IMR-90 (cell line): ENCODE data around the gene OR5H6. TPM values are rescaled to one million over a fixed set of nuclear protein-coding genes. Genes with fewer than 3 reads are reported as not detected.

ENCODE experiments used
- ATAC-seq: fragments of 200-7000 bp; cut with Tn5 transposase; 2 replicates; pipeline ENCODE4 v1.9.1; 2020; ENCODE audit warnings: low read depth, mild to moderate bottlenecking, moderate library complexity
- BruUV-seq: library from RNA; stranded (reverse); fragments of 400-500 nt; replicated peaks from 2 replicates; lab custom pipeline; 2021; lab: Mats Ljungman, UMichigan
- CTCF ChIA-PET: fragments of 300-600 bp; formaldehyde crosslinking; extraction: SDS; loops from one replicate; lab custom pipeline; 2021; ENCODE audit warnings: antibody characterized with exemption; lab: Yijun Ruan, JAX
- POLR2A ChIA-PET: fragments of 300-600 bp; sonication (Branson Sonifier 250); formaldehyde crosslinking; loops from one replicate; lab custom pipeline; 2022; ENCODE audit warnings: antibody characterized with exemption; ENCODE audit not compliant: unreplicated experiment; lab: Charles Lee
- DNase-seq: peaks from one replicate; pipeline ENCODE4 v3.0.0; 2013
- H2AFZ ChIP-seq: replicated peaks from 2 replicates; pipeline ENCODE3; 2013; ENCODE audit warnings: low read length, mild to moderate bottlenecking; ENCODE audit not compliant: poor library complexity
- H2AK5ac ChIP-seq: 2 replicates; pipeline ENCODE4 v1.6.1; 2013; ENCODE audit warnings: low read depth, low read length, inconsistent platforms
- H2AK9ac ChIP-seq: replicated peaks from 2 replicates; pipeline ENCODE3; 2013; ENCODE audit warnings: mild to moderate bottlenecking, low read depth, low read length, moderate library complexity; ENCODE audit not compliant: poor library complexity
- H2BK120ac ChIP-seq: 2 replicates; pipeline ENCODE4 v1.6.1; 2013; ENCODE audit warnings: low read depth, low read length, inconsistent platforms
- H2BK15ac ChIP-seq: 3 replicates; pipeline ENCODE4 v1.6.1; 2013; ENCODE audit warnings: low read depth, low read length, inconsistent platforms
- H2BK20ac ChIP-seq: 2 replicates; pipeline ENCODE4 v1.6.1; 2013; ENCODE audit warnings: low read depth, mild to moderate bottlenecking, inconsistent platforms, low read length, moderate library complexity
- H2BK5ac ChIP-seq: 2 replicates; pipeline ENCODE4 v1.6.1; 2013; ENCODE audit warnings: mild to moderate bottlenecking, low read depth, low read length, inconsistent platforms; ENCODE audit not compliant: poor library complexity, severe bottlenecking
- H3K14ac ChIP-seq: replicated peaks from 2 replicates; pipeline ENCODE4 v1.6.1; 2013; ENCODE audit warnings: low read depth, low read length, inconsistent platforms
- H3K18ac ChIP-seq: 2 replicates; pipeline ENCODE4 v1.6.1; 2013; ENCODE audit warnings: low read depth, low read length, control low read depth
- H3K23ac ChIP-seq: 2 replicates; pipeline ENCODE4 v1.6.1; 2013; ENCODE audit warnings: low read depth, low read length, inconsistent platforms
- H3K27ac ChIP-seq: 2 replicates; pipeline ENCODE4 v1.5.1; 2013; ENCODE audit warnings: mild to moderate bottlenecking, control low read depth, low read length; ENCODE audit not compliant: insufficient read depth
- H3K27me3 ChIP-seq: 2 replicates; pipeline ENCODE4 v1.6.1; 2013; ENCODE audit warnings: low read length; ENCODE audit not compliant: control insufficient read depth, insufficient read depth
- H3K36me3 ChIP-seq: 2 replicates; pipeline ENCODE4 v1.6.1; 2013; ENCODE audit warnings: low read length, mixed read lengths; ENCODE audit not compliant: control insufficient read depth, insufficient read depth
- H3K4ac ChIP-seq: 2 replicates; pipeline ENCODE4 v1.6.1; 2013; ENCODE audit warnings: low read depth, low read length, inconsistent platforms
- H3K4me1 ChIP-seq: 2 replicates; pipeline ENCODE4 v1.6.1; 2013; ENCODE audit warnings: low read length, mixed read lengths; ENCODE audit not compliant: control insufficient read depth, insufficient read depth
- H3K4me2 ChIP-seq: 2 replicates; pipeline ENCODE4 v1.6.1; 2013; ENCODE audit warnings: low read depth, mild to moderate bottlenecking, control low read depth, low read length, moderate library complexity
- H3K4me3 ChIP-seq: 2 replicates; pipeline ENCODE4 v1.5.1; 2013; ENCODE audit warnings: low read depth, mild to moderate bottlenecking, control low read depth, low read length, moderate library complexity; ENCODE audit not compliant: insufficient read depth
- H3K56ac ChIP-seq: 2 replicates; pipeline ENCODE4 v1.6.1; 2013; ENCODE audit warnings: low read length, inconsistent platforms; ENCODE audit not compliant: insufficient read depth; ENCODE audit errors: extremely low read depth
- H3K79me1 ChIP-seq, 2 experiments: 2 replicates each; pipeline ENCODE4 v1.6.1; 2013; ENCODE audit warnings: low read length in 2 of 2, inconsistent platforms in 1 of 2, low read depth in 1 of 2
- H3K9ac ChIP-seq: 2 replicates; pipeline ENCODE4 v1.6.1; 2013; ENCODE audit warnings: low read depth, low read length, control low read depth
- H3K9me1 ChIP-seq: 2 replicates; pipeline ENCODE4 v1.6.1; 2013; ENCODE audit warnings: low read length, inconsistent platforms; ENCODE audit not compliant: insufficient read depth
- H3K9me3 ChIP-seq: 2 replicates; pipeline ENCODE4 v1.6.1; 2013; ENCODE audit warnings: low read length; ENCODE audit not compliant: control insufficient read depth, insufficient read depth
- H4K20me1 ChIP-seq: 2 replicates; pipeline ENCODE4 v1.6.1; 2013; ENCODE audit warnings: low read length, inconsistent platforms; ENCODE audit not compliant: insufficient read depth
- H4K5ac ChIP-seq: 2 replicates; pipeline ENCODE4 v1.6.1; 2013; ENCODE audit warnings: mild to moderate bottlenecking, low read depth, low read length, control low read depth
- H4K8ac ChIP-seq, 2 experiments: 2 replicates each; pipeline ENCODE4 v1.6.1; 2013; ENCODE audit warnings: low read depth in 2 of 2, low read length in 2 of 2, control low read depth in 1 of 2, inconsistent platforms in 1 of 2
- H4K91ac ChIP-seq: 2 replicates; pipeline ENCODE4 v1.6.1; 2013; ENCODE audit warnings: low read depth, low read length, inconsistent platforms; ENCODE audit not compliant: insufficient read depth
- CEBPB ChIP-seq: IDR thresholded peaks from 2 replicates; pipeline ENCODE4 v1.6.1; 2012; ENCODE audit warnings: low read depth, low read length, improper control_type of control experiment
- CHD1 ChIP-seq: IDR thresholded peaks from 2 replicates; pipeline ENCODE4 v1.6.1; 2012; ENCODE audit warnings: low read depth, low read length, improper control_type of control experiment
- FOS ChIP-seq: fragments of 150-350 bp; IDR thresholded peaks from 2 replicates; pipeline ENCODE4 v1.6.1; 2016; ENCODE audit warnings: low read depth, low read length
- MXI1 ChIP-seq: IDR thresholded peaks from 2 replicates; pipeline ENCODE4 v1.6.1; 2012; ENCODE audit warnings: low read depth, mild to moderate bottlenecking, low read length, moderate library complexity, borderline replicate concordance
- NFE2L2 ChIP-seq: fragments of 150-350 bp; IDR thresholded peaks from 2 replicates; pipeline ENCODE4 v1.6.1; 2016; ENCODE audit warnings: low read depth, mild to moderate bottlenecking, low read length
- WGBS, 2 experiments: methylation state at CpG; one replicate each; pipeline versions ENCODE4 v1.1.5 to v1.1.7; 2013; ENCODE audit warnings: missing lambda C conversion rate in 2 of 2; ENCODE audit not compliant: insufficient read length in 1 of 2; ENCODE audit errors: extremely low coverage in 2 of 2; 5-methylcytosine and 5-hydroxymethylcytosine counted together
- dilution Hi-C: fragments of 300-500 bp; cut with HindIII; formaldehyde crosslinking; loops from one replicate; pipeline ENCODE4 v1.14.3; 2018; ENCODE audit warnings: low sequenced_read_pairs; ENCODE audit not compliant: unreplicated experiment
- in situ Hi-C: fragments of 300-500 bp; cut with MboI; formaldehyde crosslinking; loops from 3 replicates; pipeline ENCODE4 v1.14.3; 2019; ENCODE audit warnings: low sequenced_read_pairs, inconsistent platforms, mixed read lengths
- intact Hi-C: fragments of 100-400 bp; cut with micrococcal nuclease; formaldehyde crosslinking; loops from 2 replicates; pipeline ENCODE4 v1.10.0; 2022
- polyA plus RNA-seq, 3 experiments: library from polyadenylated mRNA; depleted of rRNA; stranded (reverse); fragments of >200 nt; gene quantifications; 2 replicates each; pipeline ENCODE4 v1.2.3, GENCODE V29; 2012; ENCODE audit warnings: low replicate concordance in 1 of 3
- total RNA-seq: library from RNA; depleted of rRNA; stranded (reverse); fragments of >200 nt; gene quantifications from 2 replicates; pipeline ENCODE4 v1.2.3, GENCODE V29; 2012
- TF ChIP-seq, protein P1 (sequence below): fragments of 150-350 bp; IDR thresholded peaks from 2 replicates; pipeline ENCODE4 v1.6.1; 2016; ENCODE audit warnings: low read depth, mild to moderate bottlenecking, low read length, moderate library complexity, borderline replicate concordance
- TF ChIP-seq, protein P2 (sequence below): fragments of 150-350 bp; IDR thresholded peaks from 2 replicates; pipeline ENCODE4 v1.6.1; 2017; ENCODE audit warnings: mild to moderate bottlenecking, antibody characterized with exemption, low read length, low read depth
- TF ChIP-seq, protein P3 (sequence below): conservative IDR thresholded peaks from 2 replicates; pipeline ENCODE4 v1.5.1; 2012; ENCODE audit warnings: mild to moderate bottlenecking, low read depth, low read length, improper control_type of control experiment

OR5H6 gene
- total and polyA plus RNA-seq, 2 of the 4 experiments (the other 2 are of a cell fraction): not detected

DNA sequence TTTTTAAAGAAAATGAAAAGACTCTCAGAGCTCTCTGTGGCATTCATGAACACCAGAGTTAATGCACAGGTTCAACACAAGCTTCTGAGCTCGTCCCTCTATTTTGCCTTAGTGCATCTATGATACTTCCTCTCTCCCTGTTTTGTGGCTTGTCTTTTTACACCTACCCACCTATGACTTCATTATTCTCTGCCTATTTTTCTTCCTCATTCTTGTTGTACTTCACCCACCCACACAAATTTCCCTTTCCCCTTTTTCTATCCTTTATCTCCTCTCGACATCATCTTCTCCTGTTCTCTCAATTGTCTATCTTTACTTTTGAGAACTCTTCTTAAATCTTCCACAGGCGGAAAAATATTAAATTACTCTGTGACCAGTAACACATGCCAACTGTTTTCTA lies 49.0 kb upstream of the OR5H6 start:
- no peaks in the 10 kb centered on the region for H3K36me3 ChIP-seq
- H4K8ac ChIP-seq: no peak overlapping the region
- no TSS peak for BruUV-seq
- H3K79me1 ChIP-seq: no peaks in the 10 kb centered on the region
- no peak overlapping the region for H3K4ac ChIP-seq
- H4K20me1 ChIP-seq: no peaks in the 10 kb centered on the region
- no peak for ATAC-seq
- no peak overlapping the region for H3K18ac ChIP-seq
- no peak overlapping the region for H3K4me2 ChIP-seq
- H2AK9ac ChIP-seq: no peak overlapping the region
- dilution Hi-C loops: no loop called here
- TF ChIP-seq FOS (no peak), CHD1 (no peak), NFE2L2 (no peak), MXI1 (no peak), CEBPB (no peak)
- TF ChIP-seq, protein P1, sequence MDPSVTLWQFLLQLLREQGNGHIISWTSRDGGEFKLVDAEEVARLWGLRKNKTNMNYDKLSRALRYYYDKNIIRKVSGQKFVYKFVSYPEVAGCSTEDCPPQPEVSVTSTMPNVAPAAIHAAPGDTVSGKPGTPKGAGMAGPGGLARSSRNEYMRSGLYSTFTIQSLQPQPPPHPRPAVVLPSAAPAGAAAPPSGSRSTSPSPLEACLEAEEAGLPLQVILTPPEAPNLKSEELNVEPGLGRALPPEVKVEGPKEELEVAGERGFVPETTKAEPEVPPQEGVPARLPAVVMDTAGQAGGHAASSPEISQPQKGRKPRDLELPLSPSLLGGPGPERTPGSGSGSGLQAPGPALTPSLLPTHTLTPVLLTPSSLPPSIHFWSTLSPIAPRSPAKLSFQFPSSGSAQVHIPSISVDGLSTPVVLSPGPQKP: no peak
- TF ChIP-seq, protein P2, sequence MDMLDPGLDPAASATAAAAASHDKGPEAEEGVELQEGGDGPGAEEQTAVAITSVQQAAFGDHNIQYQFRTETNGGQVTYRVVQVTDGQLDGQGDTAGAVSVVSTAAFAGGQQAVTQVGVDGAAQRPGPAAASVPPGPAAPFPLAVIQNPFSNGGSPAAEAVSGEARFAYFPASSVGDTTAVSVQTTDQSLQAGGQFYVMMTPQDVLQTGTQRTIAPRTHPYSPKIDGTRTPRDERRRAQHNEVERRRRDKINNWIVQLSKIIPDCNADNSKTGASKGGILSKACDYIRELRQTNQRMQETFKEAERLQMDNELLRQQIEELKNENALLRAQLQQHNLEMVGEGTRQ: no peak
- TF ChIP-seq, protein P3, sequence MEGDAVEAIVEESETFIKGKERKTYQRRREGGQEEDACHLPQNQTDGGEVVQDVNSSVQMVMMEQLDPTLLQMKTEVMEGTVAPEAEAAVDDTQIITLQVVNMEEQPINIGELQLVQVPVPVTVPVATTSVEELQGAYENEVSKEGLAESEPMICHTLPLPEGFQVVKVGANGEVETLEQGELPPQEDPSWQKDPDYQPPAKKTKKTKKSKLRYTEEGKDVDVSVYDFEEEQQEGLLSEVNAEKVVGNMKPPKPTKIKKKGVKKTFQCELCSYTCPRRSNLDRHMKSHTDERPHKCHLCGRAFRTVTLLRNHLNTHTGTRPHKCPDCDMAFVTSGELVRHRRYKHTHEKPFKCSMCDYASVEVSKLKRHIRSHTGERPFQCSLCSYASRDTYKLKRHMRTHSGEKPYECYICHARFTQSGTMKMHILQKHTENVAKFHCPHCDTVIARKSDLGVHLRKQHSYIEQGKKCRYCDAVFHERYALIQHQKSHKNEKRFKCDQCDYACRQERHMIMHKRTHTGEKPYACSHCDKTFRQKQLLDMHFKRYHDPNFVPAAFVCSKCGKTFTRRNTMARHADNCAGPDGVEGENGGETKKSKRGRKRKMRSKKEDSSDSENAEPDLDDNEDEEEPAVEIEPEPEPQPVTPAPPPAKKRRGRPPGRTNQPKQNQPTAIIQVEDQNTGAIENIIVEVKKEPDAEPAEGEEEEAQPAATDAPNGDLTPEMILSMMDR: no peak
- H2BK5ac ChIP-seq: no peak overlapping the region
- no peak for DNase-seq
- no peak overlapping the region for H4K91ac ChIP-seq
- H2AFZ ChIP-seq: no peak overlapping the region
- H3K9me3 ChIP-seq: no peaks in the 10 kb centered on the region
- POLR2A ChIA-PET: no interaction called here
- H3K56ac ChIP-seq: no peak overlapping the region
- no peaks in the 10 kb centered on the region for H3K27me3 ChIP-seq
- H3K9me1 ChIP-seq: no peaks in the 10 kb centered on the region
- no peak overlapping the region for H3K27ac ChIP-seq
- CTCF ChIA-PET: no interaction called here
- no peak overlapping the region for H2BK15ac ChIP-seq
- H2BK20ac ChIP-seq: no peak overlapping the region
- no peak overlapping the region for H3K23ac ChIP-seq
- no peak overlapping the region for H3K4me3 ChIP-seq
- H3K9ac ChIP-seq: no peak overlapping the region
- intact Hi-C loops: no loop called here
- WGBS, 2 experiments: 65 to 100% methylated on average over 1 to 2 of the region's 3 CpGs
- H3K14ac ChIP-seq: no peak overlapping the region
- H2AK5ac ChIP-seq: no peak overlapping the region
- in situ Hi-C loops: loop anchor here (10.0 kb wide), 1 partner anchor 60 kb away; no protein-coding TSS in a partner anchor
- no peak overlapping the region for H4K5ac ChIP-seq
- H3K4me1 ChIP-seq: no peaks in the 10 kb centered on the region
- no peak overlapping the region for H2BK120ac ChIP-seq
